Measurements from ENCODE around the gene GTF2H1.
"Not testable (repeated sequence)": the region's sequence is repeated elsewhere in the genome, so short reads cannot be mapped to it uniquely, and the experiment has no call there.

Gene GTF2H1

GRCh38 chr11:18397921-18398320 is 75.6 kb downstream of the GTF2H1 start:
- H3K4me3 ChIP-seq (ENCODE audit: insufficient read length, low read depth): no peak overlapping the region

DNA sequence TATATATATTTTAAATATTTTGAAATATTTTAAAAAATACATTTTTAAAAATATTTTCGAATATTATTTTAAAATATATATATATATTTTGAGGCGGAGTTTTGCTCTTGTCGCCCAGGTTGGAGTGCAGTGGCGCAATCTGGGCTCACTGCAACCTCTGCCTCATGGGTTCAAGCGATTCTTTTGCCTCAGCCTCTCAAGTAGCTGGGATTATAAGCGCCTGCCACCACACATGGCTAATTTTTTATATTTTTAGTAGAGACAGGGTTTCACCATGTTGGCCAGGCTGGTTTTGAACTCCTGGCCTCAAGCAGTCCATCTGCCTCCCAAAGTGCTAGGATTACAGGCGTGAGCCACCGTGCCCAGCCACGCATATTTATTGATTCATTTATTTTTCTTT is 78.7 kb downstream of the GTF2H1 start:
- peaks cover 92% of the 10 kb centered on the region for H3K36me3 ChIP-seq (ENCODE audit: insufficient read depth, insufficient read length, low read length)
- not testable (repeated sequence) for H3K9me3 ChIP-seq (ENCODE audit: insufficient read depth, low read length); DNase-seq (ENCODE audit: low read depth, low spot score); H3K27me3 ChIP-seq (ENCODE audit: insufficient read depth, insufficient read length); H3K9ac ChIP-seq (ENCODE audit: insufficient read length, low read depth); H3K4me1 ChIP-seq (ENCODE audit: insufficient read depth, insufficient read length); H3K4me3 ChIP-seq (ENCODE audit: insufficient read length, low read depth)

More at GRCh38 chr11:18397921-18398320, 75.6 kb downstream of the GTF2H1 start:
- Histone ChIP-seq H3K9me3 (ENCODE audit: insufficient read depth, low read length) (no peaks in the 10 kb centered on the region), H3K27me3 (ENCODE audit: insufficient read depth, insufficient read length) (no peaks in the 10 kb centered on the region), H3K36me3 (ENCODE audit: insufficient read depth, insufficient read length, low read length) (peaks cover 71% of the 10 kb centered on the region), H3K4me1 (ENCODE audit: insufficient read depth, insufficient read length) (peaks cover 3% of the 10 kb centered on the region), H3K9ac (ENCODE audit: insufficient read length, low read depth) (no peak overlapping the region)
- DNase-seq (ENCODE audit: low read depth, low spot score): no peak
- TF ChIP-seq SUZ12 (IDR thresholded peaks at IDR 0.05; ENCODE audit: extremely low read depth, insufficient read depth, insufficient read length): no peak
- no peak for TF ChIP-seq ZNF274 (IDR thresholded peaks at IDR 0.05; ENCODE audit: low read depth, low read length)
- TF ChIP-seq YY1 (IDR thresholded peaks at IDR 0.05; ENCODE audit: insufficient read depth, insufficient read length): no peak

DNA sequence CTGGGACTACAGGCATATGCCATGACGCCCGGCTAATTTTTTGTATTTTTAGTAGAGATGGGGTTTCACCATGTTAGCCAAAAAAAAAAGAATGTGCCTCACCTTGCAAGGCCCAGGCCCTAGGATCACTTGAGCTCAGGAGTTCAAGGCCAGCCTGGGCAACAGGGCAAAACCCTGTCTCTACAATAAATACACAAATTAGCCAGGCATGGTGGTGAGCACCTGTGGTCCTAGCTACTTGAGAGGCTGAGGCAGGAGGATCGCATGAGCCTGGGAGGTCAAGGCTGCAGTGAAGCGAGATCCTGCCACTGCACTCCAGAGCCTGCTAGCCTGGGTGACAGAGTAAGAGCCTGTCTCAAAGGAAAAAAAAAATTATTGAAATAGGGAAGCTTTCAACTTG is 81.7 kb downstream of the GTF2H1 start:
- TF ChIP-seq SUZ12 (IDR thresholded peaks at IDR 0.05; ENCODE audit: extremely low read depth, insufficient read depth, insufficient read length) (no peak), ZNF274 (IDR thresholded peaks at IDR 0.05; ENCODE audit: low read depth, low read length) (no peak), YY1 (IDR thresholded peaks at IDR 0.05; ENCODE audit: insufficient read depth, insufficient read length) (no peak)
- H3K9ac ChIP-seq (ENCODE audit: insufficient read length, low read depth): no peak overlapping the region
- H3K4me1 ChIP-seq (ENCODE audit: insufficient read depth, insufficient read length): no peaks in the 10 kb centered on the region
- H3K27me3 ChIP-seq (ENCODE audit: insufficient read depth, insufficient read length): no peaks in the 10 kb centered on the region
- no peak overlapping the region for H3K4me3 ChIP-seq (ENCODE audit: insufficient read length, low read depth)
- no peak for DNase-seq (ENCODE audit: low read depth, low spot score)
- H3K9me3 ChIP-seq (ENCODE audit: insufficient read depth, low read length): no peaks in the 10 kb centered on the region
- H3K36me3 ChIP-seq (ENCODE audit: insufficient read depth, insufficient read length, low read length): peaks cover 85% of the 10 kb centered on the region

DNA sequence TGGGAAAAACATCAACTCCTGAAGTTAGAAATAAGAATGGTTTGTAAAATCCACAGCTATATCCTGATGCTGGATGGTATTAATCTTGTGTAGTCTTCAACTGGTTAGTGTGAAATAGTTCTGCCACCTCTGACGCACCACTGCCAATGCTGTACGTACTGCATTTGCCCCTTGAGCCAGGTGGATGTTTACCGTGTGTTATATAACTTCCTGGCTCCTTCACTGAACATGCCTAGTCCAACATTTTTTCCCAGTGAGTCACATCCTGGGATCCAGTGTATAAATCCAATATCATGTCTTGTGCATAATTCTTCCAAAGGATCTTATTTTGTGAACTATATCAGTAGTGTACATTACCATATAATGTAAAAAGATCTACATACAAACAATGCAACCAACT is 85.0 kb downstream of the GTF2H1 start:
- not testable (repeated sequence) for H3K27me3 ChIP-seq (ENCODE audit: insufficient read depth, insufficient read length); H3K9ac ChIP-seq (ENCODE audit: insufficient read length, low read depth); H3K4me3 ChIP-seq (ENCODE audit: insufficient read length, low read depth); H3K4me1 ChIP-seq (ENCODE audit: insufficient read depth, insufficient read length); H3K9me3 ChIP-seq (ENCODE audit: insufficient read depth, low read length); DNase-seq (ENCODE audit: low read depth, low spot score)
- peaks cover 56% of the 10 kb centered on the region for H3K36me3 ChIP-seq (ENCODE audit: insufficient read depth, insufficient read length, low read length)

GRCh38 chr11:18408558-18409291 is 86.4 kb downstream of the GTF2H1 start:
- Histone ChIP-seq H3K9ac (ENCODE audit: insufficient read length, low read depth) (no peak overlapping the region), H3K36me3 (ENCODE audit: insufficient read depth, insufficient read length, low read length) (peaks cover 42% of the 10 kb centered on the region), H3K9me3 (ENCODE audit: insufficient read depth, low read length) (no peaks in the 10 kb centered on the region), H3K4me1 (ENCODE audit: insufficient read depth, insufficient read length) (no peaks in the 10 kb centered on the region), H3K4me3 (ENCODE audit: insufficient read length, low read depth) (no peak overlapping the region), H3K27me3 (ENCODE audit: insufficient read depth, insufficient read length) (no peaks in the 10 kb centered on the region)
- DNase-seq (ENCODE audit: low read depth, low spot score): no peak
- TF ChIP-seq YY1 (IDR thresholded peaks at IDR 0.05; ENCODE audit: insufficient read depth, insufficient read length) (no peak), SUZ12 (IDR thresholded peaks at IDR 0.05; ENCODE audit: extremely low read depth, insufficient read depth, insufficient read length) (no peak), ZNF274 (IDR thresholded peaks at IDR 0.05; ENCODE audit: low read depth, low read length) (no peak)

DNA sequence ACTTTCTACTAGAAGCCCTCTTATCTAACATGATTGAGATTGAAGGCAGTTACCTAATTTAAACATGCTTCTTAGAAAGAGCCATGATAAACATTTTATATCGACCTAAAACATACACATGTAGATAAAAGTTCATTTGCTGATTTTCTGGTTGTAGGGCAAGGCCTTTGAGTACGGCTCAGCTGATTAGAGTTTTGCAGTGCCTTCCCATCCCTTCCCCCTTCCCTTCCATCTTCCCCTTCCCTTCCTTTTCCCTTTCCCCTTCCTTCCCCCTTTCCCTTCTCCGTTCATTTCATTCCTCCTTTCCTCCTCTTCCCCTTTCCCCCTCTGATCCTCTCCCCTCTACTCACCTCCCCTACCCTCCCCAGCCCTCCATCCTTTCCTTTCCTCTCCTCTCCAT is 94.1 kb downstream of the GTF2H1 start:
- no peak for DNase-seq (ENCODE audit: low read depth, low spot score)
- no peaks in the 10 kb centered on the region for H3K9me3 ChIP-seq (ENCODE audit: insufficient read depth, low read length)
- H3K9ac ChIP-seq (ENCODE audit: insufficient read length, low read depth): no peak overlapping the region
- no peaks in the 10 kb centered on the region for H3K27me3 ChIP-seq (ENCODE audit: insufficient read depth, insufficient read length)
- H3K4me3 ChIP-seq (ENCODE audit: insufficient read length, low read depth): no peak overlapping the region
- H3K36me3 ChIP-seq (ENCODE audit: insufficient read depth, insufficient read length, low read length): no peaks in the 10 kb centered on the region
- no peak for TF ChIP-seq YY1 (IDR thresholded peaks at IDR 0.05; ENCODE audit: insufficient read depth, insufficient read length)
- no peak for TF ChIP-seq SUZ12 (IDR thresholded peaks at IDR 0.05; ENCODE audit: extremely low read depth, insufficient read depth, insufficient read length)
- no peak for TF ChIP-seq ZNF274 (IDR thresholded peaks at IDR 0.05; ENCODE audit: low read depth, low read length)
- H3K4me1 ChIP-seq (ENCODE audit: insufficient read depth, insufficient read length): no peaks in the 10 kb centered on the region

Measured in NT2/D1 (cell line).